Medulla oblongata (tissue), 1 donor: Measurements from ENCODE around the gene LENG9.

Source experiments
- DNase-seq: peaks from one replicate; pipeline ENCODE4 v3.0.0-alpha.2; 2015; ENCODE audit errors: extremely low spot score

The LENG9 gene

DNA sequence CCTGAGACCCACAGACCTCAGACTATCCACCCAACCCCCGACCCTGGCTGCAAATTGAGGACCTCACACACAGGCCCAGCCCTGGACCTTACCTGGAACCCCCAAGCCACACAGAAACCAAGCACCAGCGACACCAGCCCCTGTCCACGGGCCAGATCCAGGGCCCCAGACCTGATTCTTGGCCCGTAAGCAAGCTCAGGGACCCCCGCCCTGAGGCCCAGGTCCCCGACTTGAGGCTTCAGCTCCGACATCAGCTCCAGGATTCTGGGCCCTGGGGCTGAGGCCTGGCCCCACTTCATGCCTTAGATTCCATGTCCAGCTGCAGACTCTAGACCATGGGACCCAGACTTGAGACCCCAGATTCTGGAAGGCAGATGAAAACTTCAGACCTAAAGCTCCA is 42.1 kb downstream of the LENG9 start:
- DNase-seq = no peak

DNA sequence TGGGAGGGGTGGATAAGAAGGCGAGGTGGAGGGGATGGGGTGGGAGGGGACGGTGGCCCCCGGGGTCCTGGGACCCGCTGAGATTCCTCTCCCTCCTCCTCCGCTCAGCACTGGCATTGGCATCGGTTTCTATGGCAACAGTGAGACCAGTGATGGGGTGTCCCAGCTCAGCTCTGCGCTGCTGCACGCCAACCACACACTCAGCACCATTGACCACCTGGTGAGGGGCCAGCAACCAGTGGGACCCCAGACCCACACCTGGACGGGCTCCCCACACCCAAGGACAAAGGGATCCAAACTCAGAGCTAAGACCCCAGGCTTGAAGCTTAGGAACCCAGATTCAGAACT is 42.4 kb downstream of the LENG9 start:
- DNase-seq = no peak

DNA sequence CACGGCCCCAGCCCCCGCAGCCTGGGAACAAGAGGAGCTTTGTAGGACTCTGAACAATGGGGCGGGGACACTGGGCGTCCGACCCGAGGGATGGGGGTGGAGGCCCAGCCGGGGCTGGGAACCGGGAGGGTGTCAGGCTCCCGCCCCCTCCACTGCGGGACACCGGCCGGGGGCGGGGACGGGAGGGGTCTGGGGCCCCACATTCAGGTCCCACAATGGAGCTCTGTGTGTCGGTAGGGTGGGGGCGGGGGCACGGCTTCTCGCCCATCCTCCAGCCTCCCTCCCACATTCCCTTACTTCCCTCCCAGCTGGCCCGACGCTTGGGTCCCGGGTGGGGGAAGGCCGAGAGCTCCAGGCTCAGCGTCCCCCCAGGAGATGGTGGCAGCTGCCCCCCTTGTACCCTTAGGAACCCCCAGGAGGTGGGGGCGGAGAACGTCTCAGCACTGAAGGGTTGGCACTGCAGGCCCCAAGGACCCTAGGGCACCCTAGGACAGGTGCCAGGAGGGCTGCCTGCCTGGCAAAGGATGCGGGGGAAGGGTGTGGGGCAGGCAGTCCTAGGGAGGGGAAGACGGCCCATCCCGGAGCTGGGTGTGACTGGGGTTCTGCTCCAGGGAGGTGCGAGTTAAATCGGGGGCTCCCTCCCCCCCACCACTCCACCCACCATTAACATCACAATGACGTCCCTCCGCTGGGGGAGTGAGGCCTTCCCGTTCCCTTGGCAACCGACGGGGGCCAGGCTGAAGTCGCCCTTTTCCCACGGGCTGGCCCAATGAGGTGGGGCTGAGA is 43.0 kb downstream of the LENG9 start:
- peak; percentile 99 for DNase-seq

DNA sequence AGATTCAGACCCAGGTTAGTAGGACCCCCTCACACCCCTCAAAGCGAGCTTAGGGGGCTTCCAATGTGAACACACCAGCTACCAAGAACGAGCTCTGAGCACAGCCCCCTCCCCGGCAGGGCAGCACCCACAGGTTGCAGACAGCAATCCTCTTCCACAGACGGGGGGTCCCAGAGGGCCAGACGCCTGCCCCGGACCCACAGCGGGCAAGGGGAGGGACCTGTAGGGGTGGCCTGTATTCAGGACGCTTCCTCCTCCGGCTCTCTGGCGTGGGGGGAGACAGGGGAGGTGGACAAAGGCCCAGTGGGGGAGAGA is 43.6 kb downstream of the LENG9 start:
- DNase-seq = no peak

DNA sequence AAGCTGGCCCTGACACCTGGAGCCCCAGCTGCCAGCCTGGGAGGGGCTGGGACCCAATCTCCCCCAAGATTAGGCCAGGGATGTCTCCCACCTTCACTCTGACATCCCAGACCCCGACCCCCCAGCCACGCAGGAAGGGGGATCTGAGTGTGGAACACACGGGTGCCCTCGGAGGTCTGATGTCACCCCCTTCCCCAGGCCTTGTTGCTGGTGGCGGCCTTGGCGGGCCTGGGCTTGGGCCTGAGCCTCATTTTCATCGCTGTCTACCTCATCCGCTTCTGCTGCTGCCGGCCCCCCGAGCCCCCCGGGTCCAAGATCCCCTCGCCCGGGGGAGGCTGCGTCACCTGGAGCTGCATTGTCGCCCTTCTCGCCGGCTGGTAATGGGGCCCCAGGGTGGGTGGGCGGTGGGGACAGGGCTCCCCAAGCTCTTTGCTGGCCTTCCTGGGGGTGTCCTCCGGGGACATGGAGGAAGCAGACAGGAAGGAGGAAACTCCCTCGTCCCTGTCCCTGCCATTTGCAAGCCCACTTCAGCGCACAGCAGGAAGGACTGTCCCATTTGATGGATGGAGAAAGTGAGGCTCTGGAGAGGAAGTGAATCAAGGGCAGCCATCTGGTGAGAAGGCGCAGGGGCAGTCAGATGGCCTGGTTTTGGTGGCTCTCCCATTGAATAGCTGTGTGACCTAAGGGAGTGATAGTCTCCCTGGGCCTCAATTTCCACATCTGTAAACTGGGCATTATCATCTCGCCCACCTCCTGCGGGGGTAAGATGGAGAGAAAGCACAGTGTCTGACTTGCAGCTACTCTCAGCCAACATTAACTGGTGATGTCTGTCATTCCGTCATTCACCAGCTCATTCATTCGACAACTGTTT is 44.4 kb downstream of the LENG9 start:
- DNase-seq = no peak

DNA sequence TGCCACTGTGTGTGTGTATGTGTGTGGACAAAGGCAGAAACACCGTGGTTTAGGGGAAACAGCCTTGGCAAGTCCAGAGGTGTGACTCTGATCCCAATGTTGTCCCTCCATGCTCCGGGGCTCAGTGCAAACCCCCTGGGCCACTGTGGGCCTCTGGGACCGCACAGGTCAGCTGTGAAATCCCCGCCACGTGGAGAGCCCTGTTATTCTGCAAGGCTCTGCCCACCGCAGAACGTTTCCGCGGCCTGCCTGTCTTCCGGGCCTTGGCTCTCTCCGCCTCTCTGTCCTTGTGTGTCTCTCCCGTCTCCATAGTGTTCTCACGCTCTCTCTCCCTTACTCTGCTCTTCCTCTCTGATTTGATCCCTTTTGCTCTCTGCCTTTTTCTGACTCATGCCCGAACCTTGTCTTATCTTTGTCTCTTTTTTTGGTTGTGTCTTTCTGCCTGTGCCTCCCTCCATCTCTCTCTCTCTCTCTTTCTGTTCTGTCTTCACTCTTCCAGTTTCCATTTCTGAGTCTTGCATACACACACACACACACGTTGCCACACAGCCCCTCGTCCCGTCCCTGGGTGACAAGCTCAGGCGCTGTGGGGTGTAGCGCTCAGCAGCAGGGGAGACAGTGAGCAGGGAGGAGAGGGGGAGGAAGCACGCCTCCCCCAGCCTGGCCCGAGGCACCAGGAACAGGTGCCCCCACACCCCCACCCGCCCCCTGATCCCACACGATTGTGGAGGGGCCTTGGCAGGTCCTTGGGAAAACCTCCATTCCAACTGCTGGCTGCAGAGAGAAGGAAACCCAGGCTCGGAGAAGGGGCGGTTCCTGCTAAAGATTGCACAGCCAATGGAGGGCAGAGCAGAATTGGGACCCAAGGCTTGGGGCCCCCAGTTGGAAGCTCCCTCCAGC is 45.3 kb downstream of the LENG9 start:
- peak; percentile 58 for DNase-seq

DNA sequence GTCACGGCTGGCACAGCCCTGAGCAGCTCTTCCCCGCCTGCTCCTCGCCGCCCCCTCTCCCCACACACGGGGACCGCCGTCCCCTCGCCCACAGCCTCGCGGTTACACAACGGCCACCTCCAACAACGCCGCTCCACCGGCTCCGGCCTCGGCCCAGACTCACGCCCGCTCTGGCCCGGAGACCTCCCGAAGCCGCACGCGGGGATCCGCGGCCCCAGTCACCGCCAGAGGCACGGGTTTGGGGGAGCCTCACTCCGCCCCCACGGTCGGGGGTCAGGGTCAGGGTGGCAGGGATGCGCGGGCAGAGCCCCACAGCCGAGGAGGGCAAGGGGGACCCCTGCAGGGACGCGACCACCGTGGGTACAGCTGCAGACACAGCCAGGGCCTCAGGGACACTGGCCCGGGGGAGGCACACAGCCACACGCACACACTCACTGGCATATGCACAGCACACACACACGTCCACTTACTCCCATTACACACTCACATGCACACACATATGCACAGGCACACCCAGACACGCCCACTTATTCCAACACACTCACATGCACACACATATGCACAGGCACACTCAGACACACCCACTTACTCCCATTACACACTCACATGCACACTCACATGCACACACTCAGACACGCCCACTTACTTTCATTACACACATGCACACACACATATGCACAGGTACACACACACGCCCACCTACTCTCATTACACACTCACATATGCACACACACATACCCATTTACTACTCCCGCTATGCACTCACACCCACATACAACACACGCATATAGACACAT is 46.7 kb downstream of the LENG9 start:
- no peak for DNase-seq

DNA sequence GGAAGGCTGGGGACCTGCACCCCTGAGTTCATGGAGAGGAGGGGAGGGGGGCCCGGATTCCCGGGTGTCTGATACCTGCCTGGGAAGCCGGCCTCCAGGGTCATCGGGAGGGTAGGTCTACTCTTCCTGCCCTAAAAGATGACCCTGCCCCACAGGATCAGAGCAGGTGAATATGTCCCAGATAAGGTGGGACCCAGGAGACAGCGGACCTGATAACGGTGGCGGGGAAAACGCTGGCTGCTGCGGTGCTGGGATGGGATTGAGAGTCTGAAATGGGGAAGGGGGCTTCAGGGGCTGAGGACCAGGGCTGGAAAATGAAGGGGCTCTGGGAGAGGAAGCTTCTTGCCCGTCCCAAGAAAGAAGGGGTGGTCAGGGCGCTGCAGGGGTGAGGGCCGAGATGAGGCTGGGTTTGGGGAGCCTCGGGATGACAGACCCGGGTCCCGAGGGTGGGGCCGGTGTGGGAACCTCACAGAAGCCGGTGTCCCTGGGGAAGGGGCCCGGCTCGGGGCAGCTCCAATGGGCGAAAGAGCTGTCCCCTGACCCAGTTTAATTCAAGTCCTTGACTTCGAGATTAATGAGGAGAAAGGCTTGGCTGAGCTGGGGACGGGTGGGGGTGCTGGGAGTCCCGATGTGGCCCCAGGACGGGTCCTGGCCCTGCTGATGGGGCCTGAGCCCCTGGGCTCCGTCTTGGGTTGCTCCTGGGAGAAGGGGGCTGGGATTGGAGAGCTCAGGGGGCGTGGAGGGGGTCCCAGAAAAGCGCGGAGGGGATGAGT is 47.5 kb downstream of the LENG9 start:
- no peak for DNase-seq

DNA sequence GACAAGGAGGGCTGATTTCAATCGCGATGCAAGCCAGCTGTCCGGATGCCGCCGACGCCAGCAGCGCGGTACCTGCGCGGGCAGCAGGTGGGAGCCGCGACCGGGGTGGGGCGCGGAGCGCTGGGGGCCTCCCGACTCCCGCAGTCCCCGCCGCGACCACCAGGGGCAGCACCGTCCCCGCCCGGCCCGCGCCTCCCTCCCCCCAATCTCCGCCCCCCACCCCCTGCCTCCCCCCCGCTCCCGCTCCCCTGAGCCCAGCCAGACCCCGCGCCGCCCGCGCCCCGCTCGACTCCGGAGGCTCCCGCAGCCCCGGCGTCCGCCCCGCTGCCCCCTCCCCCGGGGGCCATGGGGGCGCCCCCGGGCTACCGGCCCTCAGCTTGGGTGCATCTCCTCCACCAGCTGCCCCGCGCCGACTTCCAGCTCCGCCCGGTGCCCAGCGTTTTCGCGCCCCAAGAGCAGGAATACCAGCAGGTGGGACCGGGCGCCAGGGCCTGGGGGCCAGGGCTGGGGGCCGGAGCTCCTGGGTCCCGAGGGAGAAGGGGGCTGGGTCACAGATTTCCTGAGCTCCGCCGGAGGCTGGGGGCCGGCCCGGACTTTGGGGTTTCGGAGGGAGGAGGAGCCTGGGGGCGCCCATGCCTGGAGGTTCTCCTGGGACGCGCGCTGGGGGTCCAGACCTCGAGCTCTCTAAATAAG is 48.2 kb downstream of the LENG9 start, which contains the start of gene TTYH1:
TTYH1 (plus strand) TSS at position 257 of the 693 bp plus-strand sequence; CDS start at position 346, 89 bp downstream.
- DNase-seq = peak; percentile 39

DNA sequence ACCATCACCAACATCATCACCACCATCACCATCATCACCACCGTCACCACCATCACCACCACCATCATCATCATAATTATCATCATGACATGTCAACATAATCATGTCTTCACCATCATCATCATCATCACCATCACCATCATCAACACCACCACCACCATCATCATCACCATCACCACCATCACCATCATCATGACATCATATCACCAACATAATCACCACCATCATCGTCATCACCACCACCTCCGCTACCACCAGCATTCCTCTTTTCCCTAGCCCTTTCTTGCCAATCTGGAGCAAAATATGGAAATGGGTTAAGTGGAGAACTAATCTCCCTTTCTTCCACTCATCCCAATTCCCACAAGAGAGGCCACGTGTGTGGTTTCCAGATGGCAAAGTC is 49.4 kb downstream of the LENG9 start:
- no peak for DNase-seq

DNA sequence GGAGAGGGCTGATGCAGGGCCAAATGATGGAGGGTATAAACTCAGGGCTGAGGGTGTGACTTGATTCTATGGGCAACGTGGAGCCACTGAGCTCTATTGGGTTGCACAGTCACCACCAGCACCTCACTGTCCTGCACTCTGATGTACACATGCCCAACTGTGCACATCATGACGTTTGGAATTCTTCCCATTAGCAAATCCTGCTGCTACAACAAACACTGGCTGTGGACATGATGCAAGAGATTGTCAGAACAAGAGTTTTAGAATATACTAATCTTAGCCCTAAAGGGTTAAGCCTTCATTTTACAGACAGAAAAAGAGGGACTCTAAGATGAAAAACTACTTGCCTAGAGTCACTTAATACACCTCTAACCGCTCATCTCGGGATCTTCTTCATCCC is 50.7 kb downstream of the LENG9 start:
- no peak for DNase-seq
